ENCODE results near the gene ADARB2.

The ADARB2 gene

DNA sequence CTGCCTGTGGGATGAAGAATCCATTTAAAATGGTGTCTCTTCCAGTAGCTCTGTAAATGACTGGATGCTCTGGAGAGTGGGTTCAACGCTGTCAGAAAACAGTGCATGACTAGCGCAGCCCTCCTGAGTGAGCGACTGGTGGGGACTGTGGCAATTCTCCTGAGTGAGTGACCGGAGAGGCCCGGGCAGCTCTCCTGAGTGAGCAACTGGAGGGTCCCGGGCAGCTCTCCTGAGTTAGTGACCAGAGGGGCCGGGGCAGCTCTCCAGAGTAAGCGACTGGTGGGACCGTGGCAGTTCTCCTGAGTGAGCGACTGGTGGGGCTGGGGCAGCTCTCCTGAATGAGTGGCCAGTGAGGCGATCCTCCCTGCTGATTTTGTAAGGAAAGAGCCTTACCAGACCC is 595.6 kb downstream of the ADARB2 start:
- H3K27me3 ChIP-seq (ENCODE audit: insufficient read depth, poor library complexity, severe bottlenecking): no peaks in the 10 kb centered on the region
- H3K4me3 ChIP-seq (replicated peaks; ENCODE audit: insufficient read depth, low read length): no peak overlapping the region
- TF ChIP-seq, protein P1, sequence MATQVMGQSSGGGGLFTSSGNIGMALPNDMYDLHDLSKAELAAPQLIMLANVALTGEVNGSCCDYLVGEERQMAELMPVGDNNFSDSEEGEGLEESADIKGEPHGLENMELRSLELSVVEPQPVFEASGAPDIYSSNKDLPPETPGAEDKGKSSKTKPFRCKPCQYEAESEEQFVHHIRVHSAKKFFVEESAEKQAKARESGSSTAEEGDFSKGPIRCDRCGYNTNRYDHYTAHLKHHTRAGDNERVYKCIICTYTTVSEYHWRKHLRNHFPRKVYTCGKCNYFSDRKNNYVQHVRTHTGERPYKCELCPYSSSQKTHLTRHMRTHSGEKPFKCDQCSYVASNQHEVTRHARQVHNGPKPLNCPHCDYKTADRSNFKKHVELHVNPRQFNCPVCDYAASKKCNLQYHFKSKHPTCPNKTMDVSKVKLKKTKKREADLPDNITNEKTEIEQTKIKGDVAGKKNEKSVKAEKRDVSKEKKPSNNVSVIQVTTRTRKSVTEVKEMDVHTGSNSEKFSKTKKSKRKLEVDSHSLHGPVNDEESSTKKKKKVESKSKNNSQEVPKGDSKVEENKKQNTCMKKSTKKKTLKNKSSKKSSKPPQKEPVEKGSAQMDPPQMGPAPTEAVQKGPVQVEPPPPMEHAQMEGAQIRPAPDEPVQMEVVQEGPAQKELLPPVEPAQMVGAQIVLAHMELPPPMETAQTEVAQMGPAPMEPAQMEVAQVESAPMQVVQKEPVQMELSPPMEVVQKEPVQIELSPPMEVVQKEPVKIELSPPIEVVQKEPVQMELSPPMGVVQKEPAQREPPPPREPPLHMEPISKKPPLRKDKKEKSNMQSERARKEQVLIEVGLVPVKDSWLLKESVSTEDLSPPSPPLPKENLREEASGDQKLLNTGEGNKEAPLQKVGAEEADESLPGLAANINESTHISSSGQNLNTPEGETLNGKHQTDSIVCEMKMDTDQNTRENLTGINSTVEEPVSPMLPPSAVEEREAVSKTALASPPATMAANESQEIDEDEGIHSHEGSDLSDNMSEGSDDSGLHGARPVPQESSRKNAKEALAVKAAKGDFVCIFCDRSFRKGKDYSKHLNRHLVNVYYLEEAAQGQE (IDR thresholded peaks at IDR 0.05; ENCODE audit: insufficient replicate concordance, low read depth): no peak
- TF ChIP-seq, protein P2, sequence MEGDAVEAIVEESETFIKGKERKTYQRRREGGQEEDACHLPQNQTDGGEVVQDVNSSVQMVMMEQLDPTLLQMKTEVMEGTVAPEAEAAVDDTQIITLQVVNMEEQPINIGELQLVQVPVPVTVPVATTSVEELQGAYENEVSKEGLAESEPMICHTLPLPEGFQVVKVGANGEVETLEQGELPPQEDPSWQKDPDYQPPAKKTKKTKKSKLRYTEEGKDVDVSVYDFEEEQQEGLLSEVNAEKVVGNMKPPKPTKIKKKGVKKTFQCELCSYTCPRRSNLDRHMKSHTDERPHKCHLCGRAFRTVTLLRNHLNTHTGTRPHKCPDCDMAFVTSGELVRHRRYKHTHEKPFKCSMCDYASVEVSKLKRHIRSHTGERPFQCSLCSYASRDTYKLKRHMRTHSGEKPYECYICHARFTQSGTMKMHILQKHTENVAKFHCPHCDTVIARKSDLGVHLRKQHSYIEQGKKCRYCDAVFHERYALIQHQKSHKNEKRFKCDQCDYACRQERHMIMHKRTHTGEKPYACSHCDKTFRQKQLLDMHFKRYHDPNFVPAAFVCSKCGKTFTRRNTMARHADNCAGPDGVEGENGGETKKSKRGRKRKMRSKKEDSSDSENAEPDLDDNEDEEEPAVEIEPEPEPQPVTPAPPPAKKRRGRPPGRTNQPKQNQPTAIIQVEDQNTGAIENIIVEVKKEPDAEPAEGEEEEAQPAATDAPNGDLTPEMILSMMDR (IDR thresholded peaks at IDR 0.05; ENCODE audit: insufficient read depth, low read length): no peak
- no peak for TF ChIP-seq GABPA (IDR thresholded peaks at IDR 0.05; ENCODE audit: low read depth)
- TF ChIP-seq POLR2AphosphoS5 (IDR thresholded peaks at IDR 0.05; ENCODE audit: low read depth): no peak
- TF ChIP-seq SPI1 (IDR thresholded peaks at IDR 0.05; ENCODE audit: borderline replicate concordance, low read depth): no peak
- H3K27ac ChIP-seq (replicated peaks): no peak overlapping the region
- no peak for DNase-seq (ENCODE audit: low read depth in 1 of 2, low spot score in 1 of 2)

DNA sequence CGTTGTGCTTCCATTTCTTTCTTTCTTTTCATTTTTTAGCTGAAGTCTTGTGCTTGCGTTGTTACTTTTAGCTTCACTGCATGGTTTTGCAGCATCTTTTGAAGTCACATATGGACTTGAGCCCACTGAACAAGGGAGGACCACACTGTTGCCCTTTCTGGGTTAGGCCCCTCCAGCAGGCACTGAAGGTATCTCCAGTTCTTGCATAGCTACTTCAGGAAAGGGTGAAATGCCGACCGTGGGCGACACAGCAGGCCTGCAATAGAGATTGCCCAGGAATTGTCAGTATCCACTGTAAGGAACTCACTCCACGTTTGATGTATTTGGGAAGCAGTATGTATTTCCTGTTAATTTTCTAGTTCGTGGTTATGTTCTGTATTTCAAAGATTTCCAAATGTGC is 596.1 kb downstream of the ADARB2 start:
- Histone ChIP-seq H3K27ac (replicated peaks) (no peak overlapping the region), H3K4me3 (replicated peaks; ENCODE audit: insufficient read depth, low read length) (no peak overlapping the region), H3K27me3 (ENCODE audit: insufficient read depth, poor library complexity, severe bottlenecking) (no peaks in the 10 kb centered on the region)
- no peak for DNase-seq (ENCODE audit: low read depth in 1 of 2, low spot score in 1 of 2)
- TF ChIP-seq, protein P1 (IDR thresholded peaks at IDR 0.05; ENCODE audit: insufficient replicate concordance, low read depth): no peak
- no peak for TF ChIP-seq GABPA (IDR thresholded peaks at IDR 0.05; ENCODE audit: low read depth)

DNA sequence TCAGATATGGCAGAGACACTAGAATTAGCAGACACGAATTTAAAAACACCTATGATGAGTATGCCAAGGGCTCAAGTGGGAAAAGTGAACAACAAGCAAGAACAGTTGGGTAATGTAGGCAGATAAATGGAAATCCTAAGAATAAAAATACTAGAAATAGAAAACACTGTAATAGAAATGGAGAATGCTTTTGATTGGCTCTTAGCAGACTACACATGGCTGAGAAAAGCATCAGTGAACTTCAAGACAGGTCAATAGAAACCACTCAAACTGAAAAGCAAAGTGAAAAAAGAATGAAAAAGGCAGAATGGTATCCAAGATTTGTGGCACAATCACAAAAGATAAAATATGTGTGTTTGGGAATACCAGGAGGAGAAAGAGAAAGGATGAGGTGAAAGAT is 598.8 kb downstream of the ADARB2 start:
- Histone ChIP-seq H3K27ac (replicated peaks) (no peak overlapping the region), H3K4me3 (replicated peaks; ENCODE audit: insufficient read depth, low read length) (no peak overlapping the region), H3K27me3 (ENCODE audit: insufficient read depth, poor library complexity, severe bottlenecking) (no peaks in the 10 kb centered on the region)
- TF ChIP-seq POLR2AphosphoS5 (IDR thresholded peaks at IDR 0.05; ENCODE audit: low read depth) (no peak), SPI1 (IDR thresholded peaks at IDR 0.05; ENCODE audit: borderline replicate concordance, low read depth) (no peak), GABPA (IDR thresholded peaks at IDR 0.05; ENCODE audit: low read depth) (no peak)
- TF ChIP-seq, protein P2 (IDR thresholded peaks at IDR 0.05; ENCODE audit: insufficient read depth, low read length): no peak
- TF ChIP-seq, protein P1 (IDR thresholded peaks at IDR 0.05; ENCODE audit: insufficient replicate concordance, low read depth): no peak
- no peak for DNase-seq (ENCODE audit: low read depth in 1 of 2, low spot score in 1 of 2)

Data from HL-60 (cell line).